NCI-H187 treated with DMSO at 0.1 percent for 48 hours (cell line): ENCODE measurements around the gene CEP63.
"Not testable (repeated sequence)": the region's sequence is repeated elsewhere in the genome, so short reads cannot be mapped to it uniquely, and the experiment has no call there.

Experiments
- DNase-seq: peaks from one replicate; lab custom pipeline; 2025; lab: John Stamatoyannopoulos, UW

Gene CEP63

DNA sequence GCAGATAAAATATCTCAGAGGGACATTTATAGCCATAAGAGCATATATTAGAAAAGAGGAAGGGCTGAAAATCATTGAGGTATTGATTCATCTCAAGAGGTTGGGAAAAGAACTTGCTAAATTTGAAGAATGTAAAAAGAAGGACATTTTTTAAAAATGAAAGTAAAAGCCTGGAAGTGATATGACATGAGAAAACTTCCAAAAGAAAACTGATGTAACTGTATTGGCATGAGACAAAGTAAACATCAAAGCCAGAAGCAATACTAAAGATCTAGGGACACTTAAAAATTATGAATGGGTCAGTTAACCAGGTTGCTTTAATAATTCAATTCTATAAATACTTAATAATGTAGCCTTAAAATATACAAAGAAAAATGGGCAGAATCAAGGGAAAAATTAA lies 31.9 kb downstream of the CEP63 start:
- DNase-seq, result no peak

DNA sequence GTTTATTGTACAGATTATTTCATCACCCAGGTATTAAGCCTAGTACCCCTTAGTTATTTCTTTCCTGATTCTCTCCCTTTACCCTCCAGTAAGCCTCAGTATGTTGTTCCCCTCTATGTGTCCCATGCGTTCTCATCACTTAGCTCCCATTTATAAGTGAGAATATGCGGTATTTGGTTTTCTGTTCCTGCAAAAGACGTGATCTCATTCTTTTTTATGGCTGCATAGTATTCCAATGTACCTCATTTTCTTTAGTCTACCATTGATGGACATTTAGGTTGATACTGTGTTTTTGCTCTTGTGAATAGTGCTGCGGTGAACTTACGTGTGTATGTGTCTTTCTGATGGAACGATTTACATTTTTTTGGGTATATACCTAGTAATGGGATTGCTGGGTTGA lies 36.7 kb downstream of the CEP63 start:
- no peak for DNase-seq

DNA sequence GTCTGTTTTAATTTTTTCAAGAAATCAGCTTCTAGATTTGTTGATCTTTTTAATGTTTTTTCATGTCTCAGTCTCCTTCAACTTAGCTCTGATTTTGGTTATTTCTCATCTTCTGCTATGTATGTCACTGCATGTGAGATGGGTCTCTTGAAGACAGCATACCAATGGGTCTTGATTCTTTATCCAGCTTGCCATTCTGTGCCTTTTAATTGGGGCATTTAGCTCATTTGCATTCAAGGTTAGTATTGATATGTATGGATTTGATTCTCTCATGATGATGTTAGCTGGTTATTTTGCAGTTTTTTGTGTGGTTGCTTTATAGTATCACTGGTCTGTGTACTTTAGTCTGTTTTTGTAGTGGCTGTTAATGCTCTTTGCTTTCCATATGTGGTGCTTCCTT lies 39.4 kb downstream of the CEP63 start:
- DNase-seq, result no peak

DNA sequence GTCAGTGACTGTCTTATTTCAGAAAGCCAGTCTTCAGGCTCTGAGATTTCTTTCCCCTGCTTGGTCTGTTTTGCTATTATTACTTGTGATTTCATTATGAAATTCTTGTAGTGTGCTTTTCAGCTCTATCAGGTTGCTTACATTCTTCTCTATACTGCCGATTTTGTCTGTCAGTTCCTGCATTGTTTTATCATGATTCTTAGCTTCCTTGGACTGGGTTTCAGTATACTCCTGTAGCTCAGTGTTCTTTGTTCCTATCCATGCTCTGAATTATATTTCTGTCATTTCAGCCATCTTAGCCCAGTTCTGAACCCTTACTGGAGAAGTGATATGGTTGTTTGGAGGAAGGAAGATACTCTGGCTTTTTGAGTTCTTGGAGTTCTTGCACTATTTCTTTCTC lies 40.5 kb downstream of the CEP63 start:
- DNase-seq, result no peak

GRCh38 chr3:134527037-134527436 lies 41.2 kb downstream of the CEP63 start:
- no peak for DNase-seq

- DNase-seq, result no peak
Observed at GRCh38 chr3:134527538-134528186, 41.8 kb downstream of the CEP63 start.

DNA sequence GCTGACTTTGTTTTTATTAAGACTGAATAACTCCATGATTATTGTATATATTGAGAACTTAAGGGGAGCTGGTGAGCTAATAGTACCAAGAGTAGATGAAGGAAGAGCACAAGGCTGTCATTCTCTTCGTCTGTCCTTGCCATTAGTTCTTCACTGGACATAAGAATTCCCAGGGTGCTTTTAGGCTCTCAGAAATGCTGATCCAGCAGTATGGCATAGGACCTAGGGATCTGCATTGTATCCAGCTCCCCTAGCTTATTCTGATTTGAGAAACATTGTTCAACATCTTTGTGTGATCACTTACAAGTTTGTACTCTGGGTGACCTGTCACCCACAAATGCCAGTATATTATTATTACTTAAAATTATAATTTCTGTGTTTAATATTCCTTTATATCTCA lies 47.6 kb downstream of the CEP63 start:
- no peak for DNase-seq

DNA sequence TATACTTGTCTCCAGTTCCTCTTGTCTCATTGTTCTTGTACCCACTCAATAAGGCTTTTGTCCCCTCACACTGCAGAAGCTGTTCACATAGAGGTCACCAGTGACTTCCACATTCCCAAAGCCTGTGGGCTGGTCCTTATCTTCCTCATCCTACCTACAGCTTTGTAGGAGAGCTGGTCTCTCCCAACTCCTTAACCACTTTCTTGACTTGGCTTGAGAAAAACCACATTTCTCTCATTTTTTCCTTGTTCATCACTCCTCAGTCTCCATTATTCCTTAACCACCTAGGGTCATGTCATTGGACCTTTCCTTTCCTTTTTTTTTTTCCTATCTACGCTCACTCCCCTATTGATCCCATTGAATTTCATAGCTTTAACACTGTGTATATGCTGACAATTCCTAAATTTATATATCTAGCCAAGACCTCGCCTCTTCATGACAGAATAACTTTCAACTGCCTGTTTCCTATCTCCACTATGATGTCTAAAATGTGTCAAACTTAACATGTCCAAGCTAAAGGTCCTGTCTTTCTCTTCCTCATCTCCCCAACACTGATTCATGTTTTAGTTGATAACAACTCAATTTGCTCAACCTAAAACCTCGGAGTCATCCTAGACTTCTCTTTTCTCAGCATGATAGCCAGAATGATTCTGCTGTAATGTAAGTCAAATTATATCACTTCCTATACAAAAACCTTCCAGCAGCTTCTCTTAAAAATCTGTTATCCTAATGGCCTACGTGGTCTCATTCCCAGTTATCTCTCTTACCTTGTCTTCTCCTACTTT lies 49.5 kb downstream of the CEP63 start:
- no peak for DNase-seq

DNA sequence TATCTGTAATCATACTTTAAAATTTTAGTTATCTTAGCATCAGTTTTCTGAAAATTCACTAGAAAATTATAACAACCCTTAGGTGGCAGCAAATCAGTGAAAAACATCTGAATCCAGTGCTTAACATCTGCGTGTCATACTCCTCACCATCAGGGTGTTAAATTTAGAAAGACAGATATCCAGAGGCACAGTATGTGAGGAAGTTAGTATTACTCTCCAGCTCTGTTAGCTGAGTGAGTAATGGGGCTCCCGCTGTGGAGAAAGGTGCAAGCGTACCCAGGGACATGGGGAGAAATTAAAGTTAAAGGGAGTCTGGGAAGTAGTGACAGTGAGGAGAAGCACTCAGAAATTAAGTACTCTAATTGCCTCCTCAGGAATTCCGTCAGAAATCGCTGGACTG lies 50.9 kb downstream of the CEP63 start:
- no peak for DNase-seq

- no peak for DNase-seq
Observed at GRCh38 chr3:134542287-134542958, 56.6 kb downstream of the CEP63 start.

DNA sequence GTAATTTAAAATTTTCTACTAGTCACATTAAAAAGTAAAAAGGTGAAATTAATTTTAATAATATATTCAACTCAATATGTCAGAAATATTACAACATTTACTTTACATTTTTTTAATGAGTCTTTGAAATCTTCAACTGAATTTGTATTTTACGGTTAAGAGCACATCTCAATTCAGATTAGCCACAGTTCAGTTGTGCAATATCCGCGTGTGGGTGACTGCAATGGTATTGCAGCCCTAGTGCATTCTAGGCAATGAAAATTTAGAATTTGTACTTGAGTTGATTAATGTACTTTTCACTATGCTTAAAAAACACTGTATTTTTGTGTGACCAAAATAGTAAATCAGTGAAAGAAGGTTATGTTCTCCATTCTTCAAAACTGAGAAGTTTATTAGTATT lies 57.3 kb downstream of the CEP63 start:
- DNase-seq, result no peak

DNA sequence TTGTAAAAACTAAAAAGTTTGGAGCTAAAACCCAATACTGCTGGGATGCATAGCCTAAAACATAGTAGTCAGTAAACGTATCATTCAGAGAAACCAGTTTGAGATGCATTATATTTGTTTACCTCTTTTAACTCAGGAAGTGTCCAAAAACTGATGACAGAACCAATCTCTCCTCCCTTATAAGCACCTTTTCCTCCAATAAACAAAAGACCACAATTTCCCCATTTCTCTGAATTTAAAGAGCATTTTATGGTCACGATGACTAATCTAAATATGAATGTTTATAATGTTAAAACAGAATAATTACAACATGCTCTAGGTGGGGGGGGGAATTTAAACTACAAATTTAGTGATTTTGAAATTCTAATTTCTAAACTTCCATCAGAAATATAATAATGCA lies 58.5 kb downstream of the CEP63 start:
- no peak for DNase-seq

DNA sequence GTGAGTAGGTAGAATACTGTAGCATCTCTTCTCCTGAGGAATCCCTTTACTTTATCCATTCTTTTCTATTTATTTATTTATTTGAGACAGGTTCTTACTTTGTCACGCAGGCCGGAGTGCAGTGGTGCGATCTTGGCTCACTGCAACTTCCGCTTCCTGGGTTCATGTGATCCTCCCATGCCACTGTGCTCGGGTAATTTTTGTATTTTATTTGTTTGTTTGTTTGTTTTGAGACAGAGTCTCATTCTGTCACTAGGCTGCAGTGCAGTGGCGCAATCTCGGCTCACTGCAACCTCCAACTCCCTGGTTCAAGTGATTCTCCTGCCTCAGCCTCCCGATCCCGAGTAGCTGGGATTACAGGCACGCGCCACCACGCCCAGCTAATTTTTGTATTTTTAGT lies 58.9 kb downstream of the CEP63 start:
- DNase-seq, result not testable (repeated sequence)

- no peak for DNase-seq
Observed at GRCh38 chr3:134545818-134546217, 60.0 kb downstream of the CEP63 start.

DNA sequence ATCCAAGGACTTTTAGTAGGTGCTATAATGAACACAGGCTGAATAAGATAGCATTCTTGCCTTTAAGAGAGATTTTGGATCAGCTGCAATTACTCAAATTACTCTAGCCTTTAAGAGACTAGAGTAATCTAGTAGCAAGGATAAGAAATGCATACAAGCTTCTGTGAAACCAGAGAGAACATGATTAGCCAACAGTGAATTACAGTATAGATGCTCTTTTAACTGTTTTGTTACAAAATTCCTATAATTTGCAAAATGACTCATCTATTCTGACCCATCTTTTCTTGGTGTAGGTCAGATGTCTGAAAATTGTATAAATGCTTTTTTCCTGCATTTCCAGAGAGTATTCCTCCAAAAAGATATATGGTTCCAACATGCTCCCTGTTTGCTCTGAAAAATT lies 66.9 kb downstream of the CEP63 start:
- DNase-seq, result no peak

GRCh38 chr3:134559591-134559990 lies 73.7 kb downstream of the CEP63 start:
- no peak for DNase-seq

GRCh38 chr3:134562055-134562454 lies 76.2 kb downstream of the CEP63 start:
- no peak for DNase-seq

DNA sequence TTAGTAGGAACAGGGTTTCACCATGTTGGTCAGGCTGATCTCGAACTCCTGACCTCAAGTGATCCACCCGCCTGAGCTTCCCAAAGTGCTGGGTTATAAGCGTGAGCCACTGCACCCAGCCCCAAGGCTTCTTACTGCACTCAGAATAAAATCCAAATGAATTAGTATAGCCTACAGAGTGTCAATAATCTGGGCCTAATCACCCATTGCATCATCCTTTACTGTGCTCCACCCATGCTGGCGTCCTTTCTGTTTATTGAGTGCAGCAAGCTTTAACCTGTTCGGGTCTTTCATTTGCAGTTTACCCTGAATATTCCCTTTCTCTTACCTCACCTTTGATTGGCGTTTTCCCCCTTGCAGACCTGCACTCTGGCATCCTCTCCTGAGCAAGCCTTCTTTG lies 77.7 kb downstream of the CEP63 start:
- no peak for DNase-seq

- DNase-seq, result no peak
Observed at GRCh38 chr3:134564991-134565390, 79.1 kb downstream of the CEP63 start.

DNA sequence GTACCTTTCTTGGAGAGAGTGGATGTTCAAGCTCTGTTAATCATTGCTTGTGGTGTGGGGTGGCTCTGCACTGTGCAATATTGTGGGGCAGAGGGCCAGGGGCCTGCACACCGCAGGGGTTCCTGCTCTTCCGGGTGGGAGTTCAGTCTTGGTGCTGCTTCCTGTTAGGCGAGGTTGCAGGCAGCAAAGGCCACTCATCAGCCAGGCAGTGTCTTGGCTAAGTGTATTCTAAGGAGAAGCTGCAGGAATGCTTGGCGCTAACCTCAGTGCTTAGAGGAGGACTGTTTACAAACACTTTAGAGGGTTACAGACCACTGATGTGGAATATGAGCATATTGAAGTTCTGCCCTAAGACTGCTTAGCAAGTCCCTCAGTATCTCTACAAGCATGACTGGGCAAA lies 81.7 kb downstream of the CEP63 start:
- no peak for DNase-seq

DNA sequence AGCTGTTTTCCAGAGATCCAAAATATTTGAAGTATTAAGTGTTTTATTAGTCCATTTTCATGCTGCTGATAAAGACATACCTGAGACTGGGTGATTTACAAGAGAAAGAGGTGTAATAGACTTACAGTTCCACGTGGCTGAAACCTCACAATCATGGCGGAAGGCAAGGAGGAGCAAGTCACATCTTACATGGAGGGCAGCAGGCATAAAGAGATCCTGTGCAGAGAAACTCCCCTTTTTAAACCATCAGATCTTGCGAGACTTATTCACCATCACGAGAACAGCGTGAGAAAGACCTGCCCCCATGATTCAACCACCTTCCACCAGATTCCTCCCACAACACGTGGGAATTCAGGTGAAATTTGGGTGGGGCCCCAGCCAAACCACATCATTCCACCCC lies 82.9 kb downstream of the CEP63 start:
- no peak for DNase-seq

GRCh38 chr3:134569899-134570298 lies 84.0 kb downstream of the CEP63 start:
- DNase-seq, result not testable (repeated sequence)

GRCh38 chr3:134576426-134576825 lies 90.6 kb downstream of the CEP63 start:
- DNase-seq, result no peak
